GM15510 (cell line): ENCODE measurements around the gene MRPL30.

ENCODE experiments used
- POLR2A ChIP-seq: IDR thresholded peaks from 3 replicates; pipeline ENCODE4 v1.6.1; 2011; ENCODE audit warnings: borderline replicate concordance; ENCODE audit not compliant: insufficient read length; ENCODE audit errors: extremely low read depth

The MRPL30 gene

DNA sequence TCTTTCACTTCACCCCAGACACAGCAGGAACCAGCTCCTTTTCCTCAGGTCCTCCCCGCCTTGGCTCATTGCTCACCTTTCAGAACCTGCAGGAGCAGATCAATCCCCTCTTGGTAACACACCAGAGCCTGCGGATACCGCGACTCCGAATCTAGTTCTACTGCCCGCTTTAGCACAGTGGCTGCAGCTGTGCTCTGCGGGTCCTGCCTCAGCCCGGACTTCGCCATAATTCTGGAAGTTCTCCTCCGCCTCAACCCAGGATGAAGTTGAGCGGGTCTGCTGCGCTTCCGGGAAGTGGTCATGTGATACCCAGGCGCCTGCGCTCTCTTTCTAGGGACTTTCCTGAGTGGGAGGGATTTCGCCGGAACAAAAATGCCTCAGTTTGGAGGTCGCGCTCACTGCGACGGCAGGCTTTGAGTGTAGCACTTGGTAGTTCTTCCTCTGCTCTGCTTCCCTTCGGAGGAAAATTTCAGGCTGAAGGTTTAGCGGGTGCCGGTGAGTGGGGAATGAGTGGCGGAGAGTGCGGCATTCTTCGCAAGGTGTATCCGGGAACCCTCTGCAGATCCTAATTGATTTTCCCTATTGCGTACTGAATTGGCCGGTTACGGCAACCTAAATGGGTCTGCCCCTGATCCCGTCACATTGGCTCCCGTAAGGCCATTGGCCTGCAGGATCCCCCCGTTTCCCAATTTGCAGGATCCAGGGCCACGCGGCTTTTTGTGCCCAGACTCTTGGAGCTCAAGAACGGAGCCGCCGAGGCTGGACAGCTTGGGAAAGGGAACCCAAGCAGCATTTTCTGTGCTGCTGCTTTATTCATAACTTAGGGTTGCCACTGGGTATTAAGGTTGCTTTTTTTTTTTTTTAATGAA, at the start of gene MRPL30, which contains the start of gene MITD1:
Gene MRPL30 (plus strand): TSS at position 430 of the 869 bp plus-strand sequence. CDS start 5,020 bp downstream, outside the sequence.
Gene MITD1 (minus strand): TSS at position 304 of the 869 bp plus-strand sequence. CDS start 77 bp downstream, at position 227.
- peak; percentile 88 for TF ChIP-seq POLR2A

DNA sequence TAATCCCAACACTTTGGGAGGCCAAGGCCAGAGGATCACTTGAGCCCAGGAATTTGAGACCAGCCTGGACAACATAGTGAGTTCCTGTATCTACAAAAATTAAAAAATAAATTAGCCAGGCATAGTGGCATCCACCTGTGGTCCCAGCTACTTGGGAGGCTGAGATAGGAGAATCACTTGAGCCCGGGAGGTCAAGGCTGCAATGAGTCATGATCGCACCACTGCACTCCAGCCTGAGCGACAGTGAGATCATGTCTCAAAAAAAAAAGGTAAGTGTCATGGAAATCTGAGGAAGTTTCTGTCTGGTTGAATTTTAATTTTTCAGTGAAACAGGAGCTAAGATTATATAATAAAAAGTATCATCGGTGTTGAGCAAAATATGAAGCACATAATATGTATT, 42.0 kb upstream of the MRPL30 start:
- no peak for TF ChIP-seq POLR2A

DNA sequence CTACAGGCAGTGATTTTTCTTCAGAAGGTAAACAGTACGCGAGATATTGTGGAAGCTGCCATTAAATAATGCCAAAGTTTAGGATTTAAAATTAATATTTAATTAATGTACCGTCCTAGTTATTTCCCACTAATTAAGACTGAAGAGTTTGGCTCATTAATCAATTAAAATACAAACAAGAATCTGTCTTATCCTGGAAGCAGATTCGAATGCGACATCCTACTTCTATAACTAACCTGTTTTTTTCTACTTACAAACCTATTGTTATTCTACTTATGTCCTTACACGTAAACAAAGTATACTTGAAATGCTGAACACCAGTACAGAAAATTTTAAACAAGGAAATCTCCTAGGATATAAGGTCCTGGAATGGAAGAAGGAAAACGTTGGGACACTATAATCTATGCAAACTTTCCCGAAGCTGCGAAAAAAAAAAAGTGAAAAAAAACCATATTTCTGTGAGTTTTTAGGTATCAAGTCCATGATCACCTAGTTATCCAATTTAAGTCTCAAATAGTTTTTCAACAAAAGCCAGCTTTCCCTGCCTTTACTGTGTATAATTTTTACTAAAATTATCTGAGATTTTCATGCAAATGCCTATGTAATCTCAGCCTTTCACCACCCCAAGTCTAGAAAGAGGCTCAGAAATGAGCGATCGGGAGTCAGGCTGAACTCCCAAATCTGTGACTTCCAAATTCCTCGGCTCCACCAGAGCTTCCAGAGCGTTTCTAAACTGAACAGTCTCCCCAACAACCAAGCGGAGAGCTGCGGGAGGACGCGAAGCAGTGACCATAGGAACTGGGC, 40.7 kb upstream of the MRPL30 start:
- TF ChIP-seq POLR2A, result no peak

DNA sequence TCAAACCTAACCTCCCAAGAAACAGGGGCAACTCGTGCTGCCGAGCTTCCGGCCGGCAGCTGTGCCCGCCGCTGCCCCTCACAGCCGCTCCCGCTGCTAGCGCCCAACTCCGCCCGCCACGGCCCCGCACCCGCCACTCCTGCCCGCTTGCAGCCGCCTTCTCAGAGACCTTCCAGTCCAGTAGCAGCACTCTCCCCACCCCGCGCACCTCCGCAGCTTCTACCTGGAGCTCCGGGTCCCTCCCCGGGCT, 40.2 kb upstream of the MRPL30 start:
- TF ChIP-seq POLR2A, result no peak

DNA sequence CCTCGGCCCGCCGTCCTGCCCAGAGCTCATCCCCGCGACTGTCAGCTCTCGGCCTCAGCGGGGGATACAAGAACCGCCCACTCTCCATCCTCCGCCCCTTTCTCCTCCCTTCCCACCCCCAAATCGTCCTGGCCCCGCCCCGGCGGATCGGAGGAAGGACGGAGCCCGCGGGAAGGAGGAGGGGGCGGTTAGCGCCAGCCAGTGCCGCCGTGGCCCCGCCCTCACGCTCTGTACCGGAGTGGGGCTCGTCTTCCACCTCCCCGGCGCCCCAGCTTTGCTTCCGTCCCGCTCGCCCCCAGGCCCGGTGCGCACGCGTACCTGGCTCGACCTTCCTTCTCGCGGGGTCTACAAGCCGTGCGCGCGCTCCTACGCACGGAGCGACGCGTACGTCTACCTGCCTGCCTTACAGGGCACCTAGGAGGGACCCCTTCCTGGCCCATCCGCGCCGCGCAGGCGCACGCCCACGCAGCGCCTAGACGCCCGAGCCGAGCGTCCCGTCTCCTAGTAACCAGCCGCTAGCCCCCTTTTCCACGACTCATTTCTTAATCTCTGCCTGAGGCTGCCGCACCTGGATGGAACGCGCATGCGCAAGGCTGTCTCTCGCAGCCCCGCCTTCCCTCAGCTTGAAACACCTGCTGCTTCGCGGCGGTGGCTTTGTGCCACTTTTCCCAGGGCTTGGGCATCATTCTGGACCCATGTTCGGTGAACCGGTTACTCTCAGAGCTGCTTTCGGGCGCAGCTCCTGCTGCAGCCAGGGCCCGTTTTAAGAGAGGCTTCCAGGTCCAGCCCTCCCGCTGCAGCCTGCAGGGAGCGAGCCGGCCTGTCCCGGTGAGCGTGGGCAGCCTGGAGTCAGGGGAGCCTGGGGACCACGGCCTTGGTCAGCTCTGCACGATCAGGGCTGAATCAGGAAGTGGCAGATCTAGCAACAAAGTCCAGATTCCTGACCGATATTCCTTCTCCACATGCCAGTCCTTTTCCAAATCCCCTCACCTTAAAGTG, 39.6 kb upstream of the MRPL30 start, which contains the start of gene C2orf15:
Gene C2orf15 (plus strand): TSS at position 598 of the 999 bp plus-strand sequence. CDS start 8,852 bp downstream, outside the sequence.
- TF ChIP-seq POLR2A, result peak; percentile 92

DNA sequence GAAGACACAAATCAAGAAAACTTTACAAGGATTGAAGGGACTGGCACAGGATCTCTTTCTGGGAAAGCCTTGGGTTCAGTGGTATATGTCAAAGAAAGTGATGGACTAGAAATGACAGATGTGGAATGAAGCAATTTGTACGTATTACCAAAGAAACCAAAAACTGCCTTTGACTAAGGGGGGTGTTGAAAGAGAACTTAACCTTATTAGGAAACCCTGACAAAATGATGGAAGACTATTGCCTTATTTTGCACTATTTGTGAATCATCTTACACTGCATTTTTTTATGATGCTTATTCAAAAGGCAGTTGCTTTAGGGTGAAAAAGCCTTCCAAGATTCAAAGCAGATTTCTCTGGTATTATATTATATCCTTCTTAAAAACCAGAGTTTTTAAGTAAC, 30.3 kb upstream of the MRPL30 start:
- no peak for TF ChIP-seq POLR2A

DNA sequence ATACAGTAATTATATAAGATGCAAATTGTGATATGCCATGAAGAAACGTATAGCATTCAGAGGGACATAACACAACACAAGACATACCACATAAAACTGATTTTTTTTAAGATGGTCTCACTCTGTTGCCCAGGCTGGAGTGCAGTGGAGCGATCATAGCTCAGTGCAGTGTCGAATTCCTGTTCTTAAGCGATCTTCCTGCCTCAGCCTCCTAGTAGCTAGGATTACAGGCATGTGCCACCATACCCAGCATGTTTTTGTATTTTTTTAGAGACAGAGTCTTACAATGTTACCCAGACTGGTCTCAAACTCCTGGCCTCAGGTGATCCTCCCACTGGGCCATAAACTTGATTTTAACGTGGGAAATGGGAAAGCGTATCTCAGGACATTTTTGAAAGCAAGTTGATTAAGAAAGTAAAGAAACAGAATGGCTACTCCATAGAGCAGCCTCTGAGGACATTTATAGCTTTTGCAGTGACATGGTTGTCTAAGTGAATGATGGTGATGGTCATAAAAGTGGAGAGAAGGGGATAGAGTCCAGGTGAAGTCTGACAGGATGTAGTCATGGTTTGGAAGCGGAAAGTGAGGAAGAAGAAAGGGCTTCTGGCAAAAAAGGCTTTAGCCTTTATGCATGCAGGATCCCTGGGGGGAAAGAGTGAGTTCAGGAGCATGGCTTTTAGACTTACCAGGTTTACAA, 28.6 kb upstream of the MRPL30 start:
- no peak for TF ChIP-seq POLR2A

DNA sequence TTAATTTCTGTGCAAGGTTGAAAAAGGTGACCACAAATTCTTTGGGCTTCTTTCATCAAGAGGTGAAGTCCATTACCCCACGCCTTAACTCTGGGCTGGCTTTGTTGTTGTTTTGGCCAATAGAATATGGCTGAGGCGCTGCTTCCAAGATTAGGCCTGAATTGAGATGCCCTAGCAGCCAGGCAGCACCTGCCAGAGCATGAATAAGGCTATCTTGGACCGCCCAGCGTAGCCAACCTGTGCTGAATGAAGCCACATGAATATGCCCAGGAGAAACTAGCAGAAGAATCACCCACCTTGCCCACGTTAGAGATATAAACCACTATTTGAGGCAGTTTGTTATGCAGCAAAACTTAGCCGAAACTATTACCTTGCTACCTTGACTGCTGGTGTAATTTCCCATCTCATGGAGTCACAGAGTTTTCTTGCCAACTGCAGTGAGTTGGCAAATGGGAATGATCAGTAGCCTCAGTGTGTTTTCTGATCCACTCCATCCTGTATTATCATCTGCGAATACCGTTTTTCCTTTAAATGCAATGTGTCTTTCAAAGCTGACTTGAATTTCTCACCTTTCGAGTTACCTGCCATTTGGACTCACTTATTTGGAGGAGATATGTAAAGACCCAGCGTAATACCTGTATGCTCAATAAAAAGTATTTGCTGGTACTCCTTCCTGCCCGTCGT, 26.9 kb upstream of the MRPL30 start:
- TF ChIP-seq POLR2A, result no peak

DNA sequence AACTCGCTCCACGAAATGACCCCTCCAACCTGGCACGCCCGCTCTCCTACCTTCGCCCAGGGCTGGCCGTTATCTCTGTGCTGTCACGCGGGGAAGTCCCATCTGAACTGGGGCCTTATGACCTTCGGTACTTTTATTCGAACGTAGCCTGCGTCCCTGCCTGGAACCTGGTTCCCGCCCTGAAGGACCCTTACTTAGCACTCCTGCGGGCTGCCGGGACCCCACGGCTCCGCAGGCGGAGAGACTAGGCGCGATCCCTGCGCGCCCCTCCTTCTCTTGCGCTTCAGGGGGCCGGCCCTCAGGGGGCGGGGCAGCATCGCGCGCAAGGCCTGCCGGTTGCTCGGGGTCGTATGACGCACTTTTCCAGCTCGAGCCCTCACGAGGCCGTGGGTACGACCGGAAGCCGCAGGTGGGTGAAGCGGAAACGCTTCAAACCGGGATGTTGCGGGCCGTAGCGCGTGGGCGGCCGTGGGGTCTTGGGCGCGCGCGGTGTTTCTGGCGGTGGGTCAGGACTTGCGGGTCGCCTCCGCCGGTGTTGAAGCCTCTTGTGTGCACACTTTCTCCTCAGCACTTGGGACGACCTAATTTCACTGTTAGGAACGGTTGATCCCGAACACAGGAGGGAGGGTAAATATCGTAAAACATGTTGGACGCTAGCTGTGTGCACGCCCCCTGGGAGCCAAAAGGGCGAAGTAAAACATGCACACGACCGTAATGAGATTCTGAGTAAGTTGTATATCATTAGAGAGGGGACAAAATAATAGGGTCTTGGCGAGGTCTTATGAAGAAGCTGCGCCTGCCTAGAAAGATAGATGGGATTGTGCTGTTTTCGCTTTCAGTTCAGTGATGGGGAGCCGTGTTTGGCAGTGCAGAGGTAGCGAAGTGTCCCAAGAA, 26.1 kb upstream of the MRPL30 start, which contains the start of the genes LIPT1 and TSGA10:
Gene LIPT1 (plus strand): TSS at position 325 of the 894 bp plus-strand sequence. CDS start 6,991 bp downstream, outside the sequence.
Gene TSGA10 (minus strand): TSS at position 300 of the 894 bp plus-strand sequence. CDS start 45,503 bp downstream, outside the sequence.
- peak; percentile 93 for TF ChIP-seq POLR2A

DNA sequence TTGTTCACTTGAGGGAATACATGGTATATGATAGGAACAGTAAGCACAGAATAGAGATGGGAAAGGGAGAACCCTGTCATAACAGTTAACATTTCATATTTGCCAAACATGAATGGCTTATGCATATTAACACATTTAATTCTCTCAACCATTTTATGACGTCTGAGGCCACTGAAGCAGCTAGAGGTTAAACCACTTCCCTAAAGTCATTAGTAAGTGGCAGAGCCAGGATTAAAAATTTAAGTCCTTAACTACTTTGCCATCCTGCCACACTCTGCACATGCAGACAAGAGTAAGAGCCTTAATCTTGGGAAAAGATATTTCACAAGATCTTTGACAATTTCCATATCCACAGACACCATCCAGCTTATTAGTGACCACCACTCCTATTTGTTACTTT, 24.1 kb upstream of the MRPL30 start:
- TF ChIP-seq POLR2A, result no peak

DNA sequence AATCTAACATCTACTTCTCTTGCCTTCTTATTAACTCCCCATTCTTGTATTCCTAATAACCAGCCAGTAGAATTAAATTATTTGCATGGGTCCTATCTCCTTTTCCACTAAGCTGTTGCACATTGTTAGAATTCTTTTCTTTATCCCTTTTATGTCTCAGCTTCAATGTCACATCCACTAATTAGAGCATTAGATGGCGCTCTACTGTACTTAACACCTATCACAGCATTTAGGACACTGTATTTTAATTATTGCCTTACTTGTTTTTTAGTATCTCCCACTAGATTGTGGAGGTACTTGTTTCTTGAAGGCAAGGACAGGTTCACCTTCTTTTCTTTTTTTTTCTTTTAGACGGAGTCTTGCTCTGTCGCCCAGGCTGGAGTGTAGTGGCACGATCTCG, 22.4 kb upstream of the MRPL30 start:
- TF ChIP-seq POLR2A, result no peak

DNA sequence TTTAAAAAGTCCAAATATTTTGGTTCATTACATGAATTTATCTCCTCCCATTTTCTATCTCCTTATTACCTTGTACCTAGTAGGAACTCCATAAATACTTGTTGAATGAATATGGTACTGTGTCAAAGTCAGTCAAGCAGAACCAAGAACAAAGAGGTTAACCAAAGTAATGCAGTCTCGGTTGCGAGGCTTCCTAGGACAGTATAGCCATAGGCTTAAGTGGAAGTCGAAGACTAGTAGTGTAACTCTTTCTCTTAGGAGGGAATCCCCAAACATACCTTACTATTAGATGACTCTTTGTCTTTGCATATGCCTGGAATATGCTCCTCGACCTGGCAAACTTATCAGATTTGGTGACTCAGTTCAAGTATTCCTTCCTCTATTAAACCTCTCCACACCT, 21.4 kb upstream of the MRPL30 start:
- TF ChIP-seq POLR2A, result no peak
